Activated T-cell treated with anti-CD3 and anti-CD28 coated beads, Interleukin-2, amount 50 U/mL, for 24 hours (primary cell): ENCODE measurements around the gene ZNF750.

Experiments
- DNase-seq: peaks from one replicate; pipeline ENCODE4 v3.0.0-alpha.2; 2020
- H3K27ac Mint-ChIP-seq: 2 replicates; pipeline ENCODE4 v1.8.0; 2020; ENCODE audit warnings: mild to moderate bottlenecking, mixed read lengths
- H3K27me3 Mint-ChIP-seq: 2 replicates; pipeline ENCODE4 v1.8.0; 2020; ENCODE audit warnings: mixed read lengths
- H3K36me3 Mint-ChIP-seq: 2 replicates; pipeline ENCODE4 v1.8.0; 2020; ENCODE audit warnings: low read depth, mixed read lengths
- H3K4me1 Mint-ChIP-seq: 2 replicates; pipeline ENCODE4 v1.8.0; 2020; ENCODE audit warnings: low read depth, mixed read lengths
- H3K4me3 Mint-ChIP-seq: 2 replicates; pipeline ENCODE4 v1.8.0; 2020; ENCODE audit warnings: mild to moderate bottlenecking, moderate library complexity, mixed read lengths
- H3K9me3 Mint-ChIP-seq: 2 replicates; pipeline ENCODE4 v1.8.0; 2020; ENCODE audit warnings: mixed read lengths

The ZNF750 gene

GRCh38 chr17:82821554-82821953 lies 18.3 kb downstream of the ZNF750 start:
- Mint-ChIP-seq H3K4me3 (no peak overlapping the region), H3K36me3 (peaks cover 71% of the 10 kb centered on the region), H3K27me3 (no peaks in the 10 kb centered on the region), H3K27ac (no peak overlapping the region), H3K4me1 (no peaks in the 10 kb centered on the region), H3K9me3 (peaks cover 6% of the 10 kb centered on the region)
- DNase-seq: no peak

GRCh38 chr17:82820278-82821251 lies 19.3 kb downstream of the ZNF750 start:
- Mint-ChIP-seq H3K36me3 (peaks cover 81% of the 10 kb centered on the region), H3K4me1 (no peaks in the 10 kb centered on the region), H3K27me3 (no peaks in the 10 kb centered on the region), H3K27ac (no peak overlapping the region), H3K9me3 (peaks cover 6% of the 10 kb centered on the region), H3K4me3 (no peak overlapping the region)
- no peak for DNase-seq

GRCh38 chr17:82817947-82818346 lies 21.9 kb downstream of the ZNF750 start:
- H3K4me1 Mint-ChIP-seq: peaks cover 4% of the 10 kb centered on the region

GRCh38 chr17:82816358-82816757 lies 23.5 kb downstream of the ZNF750 start:
- H3K36me3 Mint-ChIP-seq: peaks cover 96% of the 10 kb centered on the region
- peaks cover 4% of the 10 kb centered on the region for H3K4me1 Mint-ChIP-seq
- no peak for DNase-seq
- no peak overlapping the region for H3K4me3 Mint-ChIP-seq
- H3K9me3 Mint-ChIP-seq: peaks cover 6% of the 10 kb centered on the region
- H3K27ac Mint-ChIP-seq: no peak overlapping the region
- no peaks in the 10 kb centered on the region for H3K27me3 Mint-ChIP-seq

More at GRCh38 chr17:82817947-82818346, 21.9 kb downstream of the ZNF750 start:
- Mint-ChIP-seq H3K27me3 (no peaks in the 10 kb centered on the region), H3K27ac (no peak overlapping the region), H3K36me3 (peaks cover 95% of the 10 kb centered on the region), H3K4me3 (no peak overlapping the region), H3K9me3 (peaks cover 6% of the 10 kb centered on the region)
- DNase-seq: no peak

GRCh38 chr17:82815790-82816305 lies 24.0 kb downstream of the ZNF750 start:
- H3K4me3 Mint-ChIP-seq: no peak overlapping the region
- peaks cover 6% of the 10 kb centered on the region for H3K9me3 Mint-ChIP-seq
- peaks cover 4% of the 10 kb centered on the region for H3K4me1 Mint-ChIP-seq
- H3K36me3 Mint-ChIP-seq: peaks cover 96% of the 10 kb centered on the region
- no peaks in the 10 kb centered on the region for H3K27me3 Mint-ChIP-seq
- DNase-seq: no peak
- no peak overlapping the region for H3K27ac Mint-ChIP-seq

GRCh38 chr17:82815354-82815753 lies 24.5 kb downstream of the ZNF750 start:
- DNase-seq: no peak
- Mint-ChIP-seq H3K9me3 (peaks cover 3% of the 10 kb centered on the region), H3K4me1 (peaks cover 4% of the 10 kb centered on the region), H3K36me3 (peaks cover 96% of the 10 kb centered on the region), H3K27ac (no peak overlapping the region), H3K4me3 (no peak overlapping the region), H3K27me3 (no peaks in the 10 kb centered on the region)

- Mint-ChIP-seq H3K27me3 (no peaks in the 10 kb centered on the region), H3K27ac (peak overlapping the region; percentile 44), H3K9me3 (no peaks in the 10 kb centered on the region), H3K4me1 (peaks cover 4% of the 10 kb centered on the region), H3K36me3 (peaks cover 94% of the 10 kb centered on the region), H3K4me3 (no peak overlapping the region)
- DNase-seq: no peak
These were observed 25.0 kb downstream of the ZNF750 start for GRCh38 chr17:82814834-82815233.

- DNase-seq: no peak
- H3K4me3 Mint-ChIP-seq: no peak overlapping the region
- H3K27ac Mint-ChIP-seq: peak overlapping the region; percentile 2
- peaks cover 4% of the 10 kb centered on the region for H3K4me1 Mint-ChIP-seq
- peaks cover 91% of the 10 kb centered on the region for H3K36me3 Mint-ChIP-seq
- H3K27me3 Mint-ChIP-seq: no peaks in the 10 kb centered on the region
- H3K9me3 Mint-ChIP-seq: no peaks in the 10 kb centered on the region
These were observed 26.3 kb downstream of the ZNF750 start for GRCh38 chr17:82813299-82814051.

GRCh38 chr17:82812601-82813000 lies 27.2 kb downstream of the ZNF750 start:
- Mint-ChIP-seq H3K36me3 (peaks cover 88% of the 10 kb centered on the region), H3K4me3 (no peak overlapping the region), H3K27ac (no peak overlapping the region), H3K27me3 (no peaks in the 10 kb centered on the region), H3K9me3 (no peaks in the 10 kb centered on the region), H3K4me1 (peaks cover 4% of the 10 kb centered on the region)
- DNase-seq: no peak

- H3K27ac Mint-ChIP-seq: no peak overlapping the region
- H3K27me3 Mint-ChIP-seq: no peaks in the 10 kb centered on the region
- peaks cover 89% of the 10 kb centered on the region for H3K36me3 Mint-ChIP-seq
These were observed 27.8 kb downstream of the ZNF750 start for GRCh38 chr17:82812058-82812457.

GRCh38 chr17:82810644-82811430 lies 29.0 kb downstream of the ZNF750 start:
- no peaks in the 10 kb centered on the region for H3K27me3 Mint-ChIP-seq
- H3K4me1 Mint-ChIP-seq: peaks cover 4% of the 10 kb centered on the region
- H3K9me3 Mint-ChIP-seq: no peaks in the 10 kb centered on the region
- no peak for DNase-seq
- no peak overlapping the region for H3K4me3 Mint-ChIP-seq
- H3K27ac Mint-ChIP-seq: no peak overlapping the region
- peaks cover 88% of the 10 kb centered on the region for H3K36me3 Mint-ChIP-seq

More at GRCh38 chr17:82812058-82812457, 27.8 kb downstream of the ZNF750 start:
- DNase-seq: no peak
- Mint-ChIP-seq H3K4me3 (no peak overlapping the region), H3K9me3 (no peaks in the 10 kb centered on the region), H3K4me1 (peaks cover 4% of the 10 kb centered on the region)

GRCh38 chr17:82808921-82809905 lies 30.6 kb downstream of the ZNF750 start:
- Mint-ChIP-seq H3K4me3 (no peak overlapping the region), H3K27me3 (no peaks in the 10 kb centered on the region), H3K4me1 (no peaks in the 10 kb centered on the region), H3K9me3 (no peaks in the 10 kb centered on the region), H3K27ac (no peak overlapping the region), H3K36me3 (peaks cover 79% of the 10 kb centered on the region)
- DNase-seq: no peak

- H3K27ac Mint-ChIP-seq: no peak overlapping the region
- H3K4me3 Mint-ChIP-seq: no peak overlapping the region
- no peaks in the 10 kb centered on the region for H3K9me3 Mint-ChIP-seq
- peaks cover 67% of the 10 kb centered on the region for H3K36me3 Mint-ChIP-seq
- H3K4me1 Mint-ChIP-seq: no peaks in the 10 kb centered on the region
- no peak for DNase-seq
- no peaks in the 10 kb centered on the region for H3K27me3 Mint-ChIP-seq
These were observed 31.8 kb downstream of the ZNF750 start for GRCh38 chr17:82808006-82808405.
